Stomach (tissue), 9 donors: Measurements from ENCODE around the gene NETO1. TPM values are rescaled to one million over a fixed set of nuclear protein-coding genes. Genes with fewer than 3 reads are reported as not detected.
A peak's percentile ranks its signal among the peaks of the same experiment; 100 is the strongest.

ENCODE experiments used
- DNase-seq, 2 donors: peaks; one replicate each; pipeline versions ENCODE4 v3.0.0 to v3.0.0-alpha.2; 2013 to 2019
- H3K27ac ChIP-seq, 5 donors: fragments of 200-600 bp in 4 of 5; sonication (generic) in 4 of 5; one replicate each; pipeline ENCODE4 v1.5.1; 2013 to 2019; ENCODE audit warnings: mild to moderate bottlenecking in 1 of 5, moderate library complexity in 1 of 5
- H3K27me3 ChIP-seq, 3 donors: fragments of 200-600 bp; sonication (generic); one replicate each; pipeline ENCODE4 v1.5.1; 2017 to 2019; ENCODE audit warnings: mixed run types in 1 of 3
- H3K36me3 ChIP-seq, 4 donors: fragments of 200-600 bp; sonication (generic); 1 replicate in 3 of 4; 2 replicates in 1 of 4; pipeline ENCODE4 v1.5.1; 2016 to 2019
- H3K4me1 ChIP-seq, 4 donors: fragments of 200-600 bp; sonication (generic); one replicate each; pipeline ENCODE4 v1.5.1; 2016 to 2019
- H3K4me3 ChIP-seq, 4 donors: fragments of 200-600 bp; sonication (generic) in 3 of 4; one replicate each; pipeline ENCODE4 v1.5.1; 2016 to 2019; ENCODE audit warnings: mild to moderate bottlenecking in 1 of 4
- H3K9me3 ChIP-seq, 4 donors: fragments of 200-600 bp; sonication (generic); one replicate each; pipeline ENCODE4 v1.5.1; 2016 to 2019
- CTCF ChIP-seq, 7 experiments: fragments of 450-650 bp in 4 of 7; fragments of 200-600 bp in 3 of 7; sonication (generic) in 3 of 7; IDR thresholded peaks; one replicate each; pipeline ENCODE4 v1.5.1; 2016 to 2019; ENCODE audit warnings: antibody characterized with exemption in 7 of 7, control low read depth in 2 of 7, mild to moderate bottlenecking in 1 of 7
- EP300 ChIP-seq: sonication (generic); formaldehyde crosslinking; IDR thresholded peaks from one replicate; pipeline ENCODE4 v1.6.1; 2017; ENCODE audit warnings: antibody characterized with exemption
- POLR2A ChIP-seq, 4 donors: fragments of 450-650 bp; IDR thresholded peaks; one replicate each; pipeline ENCODE4 v1.6.1; 2016; ENCODE audit warnings: antibody characterized with exemption in 4 of 4, control low read depth in 2 of 4, mild to moderate bottlenecking in 1 of 4, moderate library complexity in 1 of 4
- POLR2AphosphoS5 ChIP-seq, 3 donors: sonication (generic); formaldehyde crosslinking; IDR thresholded peaks; one replicate each; pipeline ENCODE4 v1.6.1; 2016; ENCODE audit warnings: antibody characterized with exemption in 3 of 3
- WGBS, 5 donors: extraction: QIAGEN DNeasy Blood & Tissue Kit in 3 of 5; methylation state at CpG; one replicate each; pipeline versions ENCODE4 v1.1.5 to v1.1.7; 2013 to 2018; 5-methylcytosine and 5-hydroxymethylcytosine counted together
- intact Hi-C: fragments of 100-400 bp; cut with DNase I; formaldehyde crosslinking; loops from one replicate; pipeline ENCODE4 v1.15.1; 2023; ENCODE audit warnings: low total_unique reads
- polyA plus RNA-seq, 3 donors: library from polyadenylated mRNA; stranded (reverse); fragments of 200-250 nt; gene quantifications; one replicate each; pipeline ENCODE4 v1.2.3, GENCODE V29; 2013
- total RNA-seq, 5 donors: library from RNA; depleted of rRNA; stranded (reverse); fragments of >200 nt; gene quantifications; one replicate each; pipeline versions ENCODE4 v1.1.0 to v1.2.3, GENCODE V29; 2014 to 2016
- donor health status: healthy with polysubstance abuse.
- donor health status: Bipolar disorder and iron deficiency.
- donor health status: healthy.

Gene NETO1
- total and polyA plus RNA-seq, 8 donors: 0.06 to 8.8 (median 0.53) TPM; not detected in 2

- Histone ChIP-seq H3K4me1 (no peaks in the 10 kb centered on the region), H3K27me3 (no peaks in the 10 kb centered on the region), H3K36me3 (no peaks in the 10 kb centered on the region), H3K4me3 (no peak overlapping the region), H3K27ac (no peak overlapping the region), H3K9me3 (no peaks in the 10 kb centered on the region)
- intact Hi-C loops: no loop called here
- WGBS, 5 donors: 84 to 94% (median 92%) methylated on average over 7 of the region's 7 CpGs
- DNase-seq: no peak
- TF ChIP-seq CTCF (IDR thresholded peaks at IDR 0.05) (no peak), POLR2A (IDR thresholded peaks at IDR 0.05) (no peak), POLR2AphosphoS5 (IDR thresholded peaks at IDR 0.05) (no peak), EP300 (no peak)
These were observed 34.3 kb downstream of the NETO1 start for GRCh38 chr18:72833471-72833870.

GRCh38 chr18:72830109-72830508 is 37.7 kb downstream of the NETO1 start:
- no peak overlapping the region for H3K27ac ChIP-seq
- H3K4me3 ChIP-seq: no peak overlapping the region
- no peaks in the 10 kb centered on the region for H3K27me3 ChIP-seq
- intact Hi-C loops: no loop called here
- no peaks in the 10 kb centered on the region for H3K36me3 ChIP-seq
- 21 to 33% (median 25%) methylated on average over 10 of the region's 10 CpGs for WGBS, 5 donors
- no peaks in the 10 kb centered on the region for H3K4me1 ChIP-seq
- no peaks in the 10 kb centered on the region for H3K9me3 ChIP-seq
- peak in 1 of 2 donors; percentile 44 for DNase-seq
- no peak for TF ChIP-seq POLR2AphosphoS5 (IDR thresholded peaks at IDR 0.05)
- no peak for TF ChIP-seq POLR2A (IDR thresholded peaks at IDR 0.05)
- TF ChIP-seq CTCF (IDR thresholded peaks at IDR 0.05): no peak
- no peak for TF ChIP-seq EP300

- intact Hi-C loops: no loop called here
These were observed 39.2 kb downstream of the NETO1 start for GRCh38 chr18:72828601-72829000.

GRCh38 chr18:72826736-72827135 is 41.1 kb downstream of the NETO1 start:
- no peaks in the 10 kb centered on the region for H3K4me1 ChIP-seq
- TF ChIP-seq POLR2AphosphoS5 (IDR thresholded peaks at IDR 0.05) (no peak), CTCF (IDR thresholded peaks at IDR 0.05) (no peak), EP300 (no peak), POLR2A (IDR thresholded peaks at IDR 0.05) (no peak)
- no peaks in the 10 kb centered on the region for H3K27me3 ChIP-seq
- no peak for DNase-seq
- H3K27ac ChIP-seq: no peak overlapping the region
- no peaks in the 10 kb centered on the region for H3K36me3 ChIP-seq
- no peak overlapping the region for H3K4me3 ChIP-seq
- intact Hi-C loops: no loop called here
- WGBS, 5 donors: 57 to 69% (median 62%) methylated on average over 9 of the region's 9 CpGs
- no peaks in the 10 kb centered on the region for H3K9me3 ChIP-seq

More at GRCh38 chr18:72828601-72829000, 39.2 kb downstream of the NETO1 start:
- DNase-seq: no peak
- H3K27me3 ChIP-seq: no peaks in the 10 kb centered on the region
- no peaks in the 10 kb centered on the region for H3K36me3 ChIP-seq
- no peak overlapping the region for H3K4me3 ChIP-seq
- TF ChIP-seq POLR2AphosphoS5 (IDR thresholded peaks at IDR 0.05) (no peak), CTCF (IDR thresholded peaks at IDR 0.05) (no peak), POLR2A (IDR thresholded peaks at IDR 0.05) (no peak), EP300 (no peak)
- H3K4me1 ChIP-seq: no peaks in the 10 kb centered on the region
- H3K27ac ChIP-seq: no peak overlapping the region
- WGBS, 5 donors: 58 to 82% (median 75%) methylated on average over 2 of the region's 2 CpGs
- H3K9me3 ChIP-seq: no peaks in the 10 kb centered on the region
